ENCODE data around the gene TPST2. TPM values are rescaled to one million over a fixed set of nuclear protein-coding genes. Genes with fewer than 3 reads are reported as not detected.
A peak's percentile ranks its signal among the peaks of the same experiment; 100 is the strongest.

Gene TPST2
- total RNA-seq, 1 experiment from 2014 or later, result 7.0 TPM

DNA sequence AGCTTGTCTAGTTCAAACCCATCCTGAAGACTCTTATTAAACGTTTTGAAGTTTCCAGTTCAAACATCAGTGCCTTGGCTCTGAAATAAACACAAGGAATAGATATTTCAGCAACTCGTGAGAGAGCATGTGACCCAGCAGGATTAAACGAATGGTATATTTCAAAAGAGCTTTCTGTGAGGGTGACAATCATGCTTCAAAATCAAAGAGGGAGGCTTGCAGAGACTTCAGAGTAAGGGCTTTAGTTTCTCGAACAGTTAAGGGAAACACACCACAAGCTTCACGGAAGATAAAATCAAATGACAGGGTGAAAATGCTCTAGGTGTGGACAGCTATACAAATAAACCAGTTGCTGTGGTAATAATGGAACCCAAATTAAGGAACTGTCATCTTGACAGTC, 107.8 kb downstream of the TPST2 start:
- intact Hi-C loops (cut with micrococcal nuclease), result no loop called here
- ChIA-PET CTCF (interaction anchor here (1.0 to 1.9 kb wide), 6 partner anchors 8 to 118 kb away, joined by 3 to 12 read pairs (median 6); no protein-coding TSS in a partner anchor), POLR2A (interaction anchor here (0.9 to 6.1 kb wide), 9 partner anchors 9 to 183 kb away, joined by 3 to 62 read pairs (median 7); partner anchors contain the start of gene TFIP11)
- TF ChIP-seq, protein P1, sequence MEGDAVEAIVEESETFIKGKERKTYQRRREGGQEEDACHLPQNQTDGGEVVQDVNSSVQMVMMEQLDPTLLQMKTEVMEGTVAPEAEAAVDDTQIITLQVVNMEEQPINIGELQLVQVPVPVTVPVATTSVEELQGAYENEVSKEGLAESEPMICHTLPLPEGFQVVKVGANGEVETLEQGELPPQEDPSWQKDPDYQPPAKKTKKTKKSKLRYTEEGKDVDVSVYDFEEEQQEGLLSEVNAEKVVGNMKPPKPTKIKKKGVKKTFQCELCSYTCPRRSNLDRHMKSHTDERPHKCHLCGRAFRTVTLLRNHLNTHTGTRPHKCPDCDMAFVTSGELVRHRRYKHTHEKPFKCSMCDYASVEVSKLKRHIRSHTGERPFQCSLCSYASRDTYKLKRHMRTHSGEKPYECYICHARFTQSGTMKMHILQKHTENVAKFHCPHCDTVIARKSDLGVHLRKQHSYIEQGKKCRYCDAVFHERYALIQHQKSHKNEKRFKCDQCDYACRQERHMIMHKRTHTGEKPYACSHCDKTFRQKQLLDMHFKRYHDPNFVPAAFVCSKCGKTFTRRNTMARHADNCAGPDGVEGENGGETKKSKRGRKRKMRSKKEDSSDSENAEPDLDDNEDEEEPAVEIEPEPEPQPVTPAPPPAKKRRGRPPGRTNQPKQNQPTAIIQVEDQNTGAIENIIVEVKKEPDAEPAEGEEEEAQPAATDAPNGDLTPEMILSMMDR (IDR thresholded peaks at IDR 0.05; ENCODE audit: unreplicated experiment), result no peak
- Mint-ChIP-seq H3K9me3 (ENCODE audit: unreplicated experiment) (no peaks in the 10 kb centered on the region), H3K36me3 (ENCODE audit: insufficient read depth, unreplicated experiment) (peaks cover 17% of the 10 kb centered on the region), H3K4me3 (ENCODE audit: unreplicated experiment) (peak overlapping the region; percentile 95), H3K4me1 (ENCODE audit: insufficient read depth, unreplicated experiment) (peaks cover 63% of the 10 kb centered on the region), H3K27me3 (ENCODE audit: insufficient read depth, unreplicated experiment) (no peaks in the 10 kb centered on the region), H3K27ac (ENCODE audit: low read depth, unreplicated experiment) (peak overlapping the region; percentile 99)
- no TSS peak for BruUV-seq (replicated peaks)
- DNase-seq (ENCODE audit: unreplicated experiment), result no peak

DNA sequence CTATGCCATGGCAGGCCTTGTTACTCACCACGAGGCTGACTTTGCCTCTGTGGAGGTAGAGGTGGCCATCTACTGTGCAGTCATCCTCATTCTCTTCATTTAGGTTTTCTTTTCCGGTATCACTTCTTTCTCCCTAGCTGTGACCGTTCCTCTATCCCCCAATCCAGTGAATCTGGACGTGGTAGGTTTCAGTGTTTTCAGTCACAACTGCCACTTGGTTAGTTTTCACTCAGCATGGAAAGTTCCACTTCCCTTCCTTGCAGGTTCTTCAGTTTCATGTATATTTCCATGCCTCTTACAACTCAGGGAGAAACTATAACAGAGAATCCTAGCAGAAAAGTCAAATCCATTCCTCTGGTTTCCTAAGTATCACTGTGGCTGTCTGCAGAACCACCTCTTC, 108.2 kb downstream of the TPST2 start:
- Mint-ChIP-seq H3K4me1 (ENCODE audit: insufficient read depth, unreplicated experiment) (peaks cover 67% of the 10 kb centered on the region), H3K27me3 (ENCODE audit: insufficient read depth, unreplicated experiment) (no peaks in the 10 kb centered on the region), H3K27ac (ENCODE audit: low read depth, unreplicated experiment) (no peak overlapping the region), H3K9me3 (ENCODE audit: unreplicated experiment) (no peaks in the 10 kb centered on the region), H3K4me3 (ENCODE audit: unreplicated experiment) (peak overlapping the region; percentile 95), H3K36me3 (ENCODE audit: insufficient read depth, unreplicated experiment) (peaks cover 22% of the 10 kb centered on the region)
- DNase-seq (ENCODE audit: unreplicated experiment), result no peak
- ChIA-PET CTCF (interaction anchor here (1.0 to 1.9 kb wide), 6 partner anchors 8 to 117 kb away, joined by 3 to 12 read pairs (median 6); no protein-coding TSS in a partner anchor), POLR2A (interaction anchor here (0.9 to 6.1 kb wide), 8 partner anchors 9 to 184 kb away, joined by 3 to 62 read pairs (median 7); partner anchors contain the start of gene TFIP11)
- BruUV-seq (replicated peaks), result no TSS peak
- TF ChIP-seq, protein P1 (IDR thresholded peaks at IDR 0.05; ENCODE audit: unreplicated experiment), result no peak
- intact Hi-C loops (cut with micrococcal nuclease), result no loop called here

DNA sequence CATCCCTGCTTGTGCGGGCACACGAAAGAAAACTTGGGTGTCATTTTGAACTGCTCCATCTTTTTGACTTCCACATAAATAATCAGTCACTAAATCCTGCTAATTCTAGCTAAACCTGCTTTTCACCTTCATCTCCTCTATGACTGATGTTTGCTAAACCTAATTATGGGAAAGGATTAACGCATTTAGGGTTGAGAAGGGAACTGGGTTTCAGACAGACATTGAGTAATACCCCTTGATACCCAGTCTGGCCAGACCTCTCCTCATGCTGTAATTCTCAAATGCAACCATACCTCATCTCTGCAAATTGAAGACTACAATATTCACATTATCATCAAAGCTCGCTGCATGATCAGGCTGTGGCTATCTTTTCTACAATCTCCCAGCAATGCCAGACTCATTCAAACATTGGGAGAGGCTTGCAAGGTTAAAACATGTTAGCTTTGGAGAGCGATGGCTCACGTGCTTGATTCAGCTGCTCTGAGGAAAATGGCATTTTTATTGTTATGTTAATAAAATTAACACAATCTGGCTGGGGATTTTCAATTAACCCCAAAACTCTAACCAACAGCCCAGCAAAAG, 108.7 kb downstream of the TPST2 start:
- Mint-ChIP-seq H3K27ac (ENCODE audit: low read depth, unreplicated experiment) (no peak overlapping the region), H3K9me3 (ENCODE audit: unreplicated experiment) (no peaks in the 10 kb centered on the region), H3K4me1 (ENCODE audit: insufficient read depth, unreplicated experiment) (peaks cover 67% of the 10 kb centered on the region), H3K27me3 (ENCODE audit: insufficient read depth, unreplicated experiment) (no peaks in the 10 kb centered on the region), H3K36me3 (ENCODE audit: insufficient read depth, unreplicated experiment) (peaks cover 27% of the 10 kb centered on the region), H3K4me3 (ENCODE audit: unreplicated experiment) (no peak overlapping the region)
- ChIA-PET CTCF (interaction anchor here (1.0 to 1.9 kb wide), 6 partner anchors 8 to 117 kb away, joined by 3 to 12 read pairs (median 6); no protein-coding TSS in a partner anchor), POLR2A (interaction anchor here (1.4 to 6.1 kb wide), 5 partner anchors 9 to 184 kb away, joined by 7 to 62 read pairs (median 58); partner anchors contain the start of gene TFIP11)
- BruUV-seq (replicated peaks), result no TSS peak
- intact Hi-C loops (cut with micrococcal nuclease), result no loop called here
- no peak for DNase-seq (ENCODE audit: unreplicated experiment)
- TF ChIP-seq, protein P1 (IDR thresholded peaks at IDR 0.05; ENCODE audit: unreplicated experiment), result no peak

DNA sequence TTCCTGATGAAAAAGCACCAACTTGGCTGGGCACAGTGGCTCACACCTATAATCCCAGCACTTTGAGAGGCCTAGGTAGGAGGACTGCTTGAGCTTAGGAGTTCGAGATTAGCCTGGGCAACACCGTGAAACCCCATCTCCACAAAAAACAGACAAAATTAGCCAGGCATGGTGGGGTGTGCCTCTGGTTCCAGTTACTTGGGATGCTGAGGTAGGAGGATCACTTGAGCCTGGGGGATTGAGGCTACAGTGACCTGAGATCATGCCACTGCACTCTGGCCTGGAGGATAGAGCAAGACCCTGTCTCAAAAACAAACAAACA, 109.4 kb downstream of the TPST2 start:
- DNase-seq (ENCODE audit: unreplicated experiment), result no peak
- Mint-ChIP-seq H3K27ac (ENCODE audit: low read depth, unreplicated experiment) (no peak overlapping the region), H3K4me1 (ENCODE audit: insufficient read depth, unreplicated experiment) (peaks cover 61% of the 10 kb centered on the region), H3K36me3 (ENCODE audit: insufficient read depth, unreplicated experiment) (peaks cover 33% of the 10 kb centered on the region), H3K9me3 (ENCODE audit: unreplicated experiment) (no peaks in the 10 kb centered on the region), H3K4me3 (ENCODE audit: unreplicated experiment) (no peak overlapping the region), H3K27me3 (ENCODE audit: insufficient read depth, unreplicated experiment) (no peaks in the 10 kb centered on the region)
- intact Hi-C loops (cut with micrococcal nuclease), result no loop called here
- TF ChIP-seq, protein P1 (IDR thresholded peaks at IDR 0.05; ENCODE audit: unreplicated experiment), result no peak
- POLR2A ChIA-PET, result interaction anchor here (0.7 to 6.1 kb wide), 3 partner anchors 8 to 32 kb away, joined by 3 to 62 read pairs (median 3); partner anchors contain the start of gene TFIP11
- CTCF ChIA-PET, result interaction anchor here (0.7 to 1.2 kb wide), 3 partner anchors 11 to 56 kb away, joined by 3 to 4 read pairs (median 4); no protein-coding TSS in a partner anchor
- BruUV-seq (replicated peaks), result no TSS peak
